PFSK-1 (cell line): ENCODE measurements around the gene PIP5KL1.

Experiments used
- FOXP2 ChIP-seq: optimal IDR thresholded peaks from 2 replicates; pipeline ENCODE3; 2011; ENCODE audit warnings: borderline replicate concordance, control low read depth, inconsistent platforms; ENCODE audit not compliant: insufficient read depth; ENCODE audit errors: extremely low read length, extremely low read depth
- POLR2AphosphoS5 ChIP-seq: IDR thresholded peaks from 2 replicates; pipeline ENCODE4 v1.6.1; 2012; ENCODE audit warnings: low read depth, mild to moderate bottlenecking, control low read depth, low read length, moderate library complexity
- REST ChIP-seq, 2 experiments: IDR thresholded peaks; 2 replicates each; pipeline versions ENCODE4 v1.6.1 to v1.8.0; 2011 to 2012; ENCODE audit warnings: low read depth in 2 of 2, low read length in 2 of 2, control low read depth in 1 of 2, inconsistent platforms in 1 of 2, mild to moderate bottlenecking in 1 of 2, moderate library complexity in 1 of 2; ENCODE audit not compliant: insufficient read depth in 1 of 2
- SIN3A ChIP-seq: IDR thresholded peaks from 2 replicates; pipeline ENCODE4 v1.6.1; 2012; ENCODE audit warnings: mild to moderate bottlenecking, low read length, moderate library complexity, borderline replicate concordance; ENCODE audit not compliant: insufficient read depth
- TAF1 ChIP-seq: IDR thresholded peaks from 2 replicates; pipeline ENCODE4 v1.6.1; 2012; ENCODE audit warnings: low read length, control low read depth, borderline replicate concordance; ENCODE audit not compliant: insufficient read depth

PIP5KL1 gene

GRCh38 chr9:127885508-127886281, 44.9 kb downstream of the PIP5KL1 start:
- no peak for TF ChIP-seq REST (IDR thresholded peaks at IDR 0.05; ENCODE audit: insufficient read depth in 1 of 2, low read depth in 2 of 2, low read length in 2 of 2)
- TF ChIP-seq POLR2AphosphoS5, result no peak
- no peak for TF ChIP-seq FOXP2
- TF ChIP-seq SIN3A, result no peak
- no peak for TF ChIP-seq TAF1

- TF ChIP-seq POLR2AphosphoS5, result no peak
- TF ChIP-seq FOXP2, result no peak
Observed at GRCh38 chr9:127884976-127885490, 45.5 kb downstream of the PIP5KL1 start.

- TF ChIP-seq REST (IDR thresholded peaks at IDR 0.05; ENCODE audit: insufficient read depth in 1 of 2, low read depth in 2 of 2, low read length in 2 of 2) (no peak), POLR2AphosphoS5 (no peak), TAF1 (no peak), SIN3A (no peak), FOXP2 (no peak)
Observed at GRCh38 chr9:127884427-127884911, 46.1 kb downstream of the PIP5KL1 start.

GRCh38 chr9:127883959-127884358, 46.6 kb downstream of the PIP5KL1 start:
- TF ChIP-seq POLR2AphosphoS5 (no peak), FOXP2 (no peak), TAF1 (no peak), REST (IDR thresholded peaks at IDR 0.05; ENCODE audit: insufficient read depth in 1 of 2, low read depth in 2 of 2, low read length in 2 of 2) (no peak), SIN3A (no peak)

- no peak for TF ChIP-seq POLR2AphosphoS5
- no peak for TF ChIP-seq SIN3A
- no peak for TF ChIP-seq TAF1
- no peak for TF ChIP-seq REST (IDR thresholded peaks at IDR 0.05; ENCODE audit: insufficient read depth in 1 of 2, low read depth in 2 of 2, low read length in 2 of 2)
- TF ChIP-seq FOXP2, result no peak
Observed at GRCh38 chr9:127880143-127880542, 50.4 kb downstream of the PIP5KL1 start.
